Dedifferentiated amniotic fluid mesenchymal stem cell (primary cell): ENCODE measurements around the gene XRCC4.
A peak's percentile ranks its signal among the peaks of the same experiment; 100 is the strongest.
"Not testable (repeated sequence)": the region's sequence is repeated elsewhere in the genome, so short reads cannot be mapped to it uniquely, and the experiment has no call there.

Source experiments
- DNase-seq: peaks from one replicate; pipeline ENCODE4 v3.0.0-alpha.2; 2016; ENCODE audit errors: extremely low spot score

Gene XRCC4

GRCh38 chr5:83177803-83178202 lies 100.5 kb downstream of the XRCC4 start:
- no peak for DNase-seq

- peak; percentile 59 for DNase-seq
Observed at GRCh38 chr5:83179966-83180365, 102.6 kb downstream of the XRCC4 start.

DNA sequence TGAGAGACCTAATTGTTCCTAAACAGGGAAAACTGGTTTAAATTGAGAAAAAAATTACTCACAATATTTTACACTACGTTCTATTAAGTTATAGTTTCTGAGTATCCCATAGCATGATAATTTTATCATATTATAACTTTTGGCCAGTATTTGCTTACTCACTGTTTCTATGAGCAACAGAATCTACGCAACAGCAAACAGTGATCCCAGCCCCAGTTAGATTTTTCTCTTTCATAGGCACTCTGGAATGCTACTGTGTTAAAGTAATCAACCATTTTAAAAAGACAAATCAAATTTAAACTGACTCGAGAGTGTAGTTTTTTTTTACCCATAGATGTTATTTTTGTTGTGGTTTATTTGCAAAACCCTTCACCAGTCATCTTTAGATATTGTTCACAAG lies 107.2 kb downstream of the XRCC4 start:
- no peak for DNase-seq

- no peak for DNase-seq
Observed at GRCh38 chr5:83192947-83193346, 115.6 kb downstream of the XRCC4 start.

- DNase-seq = no peak
Observed at GRCh38 chr5:83197326-83197967, 120.1 kb downstream of the XRCC4 start.

- DNase-seq = no peak
Observed at GRCh38 chr5:83199126-83199525, 121.8 kb downstream of the XRCC4 start.

DNA sequence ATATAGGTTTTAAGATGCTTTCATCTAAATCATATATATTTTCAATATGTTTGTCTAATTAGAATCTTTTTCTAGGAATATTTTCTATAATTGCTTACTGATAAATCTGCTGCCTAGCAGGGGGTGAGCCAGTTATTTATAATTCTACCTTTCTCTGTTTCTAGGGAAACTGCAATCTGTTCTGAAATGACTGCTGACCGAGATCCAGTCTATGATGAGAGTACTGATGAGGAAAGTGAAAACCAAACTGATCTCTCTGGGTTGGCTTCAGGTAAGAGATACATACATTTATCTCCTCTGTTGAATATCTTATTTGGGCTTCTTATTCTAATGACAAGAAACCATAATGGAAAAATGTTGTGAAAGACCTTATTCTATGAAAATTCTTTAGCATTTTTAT lies 127.3 kb downstream of the XRCC4 start:
- no peak for DNase-seq

DNA sequence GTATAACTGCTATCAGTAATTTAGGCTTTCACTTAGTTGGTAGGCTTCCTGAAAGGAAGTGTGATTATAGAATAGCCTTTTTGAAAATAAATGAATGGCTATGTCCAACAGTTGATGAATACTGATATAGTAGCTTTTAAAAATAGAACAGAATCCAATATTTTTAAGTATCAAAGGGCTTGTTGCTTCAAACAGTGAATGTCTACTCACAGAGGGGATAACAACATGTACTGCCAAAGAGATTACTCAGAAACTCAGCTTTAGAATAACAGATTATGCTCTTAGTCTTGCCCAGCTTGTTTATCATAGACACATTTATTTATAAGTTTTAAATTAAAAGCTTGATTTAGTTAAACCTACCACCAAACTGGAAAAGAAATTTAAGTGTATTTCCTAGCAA lies 132.6 kb downstream of the XRCC4 start:
- no peak for DNase-seq

GRCh38 chr5:83219077-83219476 lies 141.7 kb downstream of the XRCC4 start:
- no peak for DNase-seq

DNA sequence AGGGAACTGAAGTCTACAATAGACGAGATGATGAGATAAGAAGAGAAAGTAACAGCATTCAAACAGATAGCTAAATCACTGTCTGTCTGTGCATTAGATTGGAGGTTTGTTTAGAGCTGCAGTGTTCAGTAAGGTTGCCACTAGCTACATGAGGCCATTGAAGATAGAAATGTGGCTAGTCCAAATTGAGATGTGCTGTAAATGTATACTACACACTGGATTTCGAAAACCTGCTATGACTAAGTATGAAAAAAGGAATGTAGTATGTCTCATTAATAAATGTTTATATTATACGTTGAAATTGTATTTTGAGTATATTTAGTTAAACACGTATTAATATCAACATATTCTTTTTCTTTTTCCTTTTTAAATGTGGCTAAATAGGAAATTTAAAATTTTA lies 142.1 kb downstream of the XRCC4 start:
- DNase-seq = no peak

DNA sequence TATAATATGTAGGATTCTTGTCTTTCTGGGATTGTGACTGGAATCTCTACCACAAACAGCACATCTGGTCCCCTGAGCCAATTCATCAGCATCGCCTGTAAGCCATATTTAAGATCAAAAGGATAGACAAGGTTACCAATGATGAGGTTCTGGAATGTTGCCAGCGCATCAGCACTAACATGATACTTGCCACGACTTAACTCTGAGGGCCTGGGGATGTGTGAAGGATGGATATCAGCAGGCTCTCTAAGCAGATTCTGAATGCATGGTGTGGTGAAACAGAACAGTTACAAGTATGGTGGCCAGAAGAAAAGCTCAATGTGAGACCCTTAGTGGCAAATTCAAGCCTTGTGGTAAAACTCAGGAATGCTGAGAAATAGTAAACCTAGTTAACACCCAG lies 143.0 kb downstream of the XRCC4 start:
- no peak for DNase-seq

DNA sequence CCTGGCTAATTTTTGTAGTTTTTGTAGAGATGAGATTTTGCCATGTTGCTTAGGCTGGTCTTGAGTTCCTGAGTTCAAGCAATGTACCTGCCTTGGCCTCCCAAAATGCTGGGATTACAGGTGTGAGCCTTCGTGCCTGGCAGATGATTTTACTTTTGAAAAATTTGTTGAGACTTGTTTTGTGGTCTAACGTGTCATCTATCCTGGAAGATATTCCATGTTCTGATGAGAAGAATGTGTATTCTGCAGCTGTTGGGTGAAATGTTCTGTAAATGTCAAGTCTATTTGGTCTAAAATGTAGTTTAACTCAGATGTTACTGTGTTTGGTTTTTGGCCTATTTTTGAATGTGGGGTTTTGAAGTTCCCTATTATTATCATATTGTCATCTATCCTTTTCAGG lies 145.6 kb downstream of the XRCC4 start:
- no peak for DNase-seq

DNA sequence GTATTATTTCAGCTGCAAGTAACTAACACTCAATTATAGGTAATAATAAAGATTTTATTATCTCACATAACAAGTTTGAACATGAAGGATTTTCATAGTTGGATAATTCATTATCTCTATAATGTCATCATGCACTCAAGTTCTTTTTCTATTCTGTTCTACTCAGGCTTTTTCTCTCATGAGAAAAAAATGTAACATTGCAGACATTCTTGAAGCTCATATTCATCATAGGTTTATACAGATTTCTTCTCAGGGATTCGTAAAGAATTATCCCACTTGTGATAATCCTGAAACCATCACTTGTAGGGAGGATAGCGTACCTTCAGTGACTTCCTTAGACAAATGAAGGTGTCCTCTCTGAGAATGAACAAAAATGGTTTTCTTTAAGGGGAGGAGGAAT lies 150.3 kb downstream of the XRCC4 start:
- DNase-seq = no peak

DNA sequence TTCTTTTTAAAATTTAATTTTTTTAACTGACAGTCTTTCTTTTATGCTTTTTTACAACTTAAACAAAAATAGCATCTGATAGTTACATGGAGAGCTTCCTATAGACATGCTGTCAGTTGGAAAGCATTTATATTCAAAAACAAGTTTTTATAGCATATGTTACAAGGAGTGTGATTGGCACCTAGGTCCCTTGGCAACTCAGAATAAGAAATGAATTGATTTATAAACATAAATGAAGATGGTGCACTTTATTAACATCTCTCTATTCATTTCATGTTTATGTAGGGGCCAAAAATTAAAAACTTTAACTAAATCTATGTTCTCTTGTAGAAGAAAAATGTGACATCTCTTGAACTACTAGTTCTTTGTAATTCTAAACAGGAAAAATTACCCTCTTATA lies 153.2 kb downstream of the XRCC4 start:
- no peak for DNase-seq

DNA sequence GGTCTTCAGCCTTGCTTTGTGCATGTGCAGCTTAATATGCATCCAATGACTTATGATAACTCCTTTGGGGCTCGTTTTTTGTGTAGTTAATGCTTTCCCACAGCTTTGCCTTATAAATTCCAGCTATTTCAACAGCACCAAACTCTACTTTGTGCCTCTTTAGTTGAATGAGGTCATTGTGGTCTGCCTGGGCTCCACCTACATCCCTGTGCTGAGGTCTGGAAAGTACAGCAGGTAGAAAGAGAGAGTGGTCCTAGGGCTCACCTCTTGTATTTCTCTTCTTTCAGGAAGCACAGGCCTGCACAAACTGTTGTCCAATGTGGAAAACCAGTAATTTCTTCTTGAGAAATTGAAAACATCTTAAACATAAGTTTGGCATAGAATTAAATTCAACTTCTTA lies 167.2 kb downstream of the XRCC4 start:
- DNase-seq = no peak

DNA sequence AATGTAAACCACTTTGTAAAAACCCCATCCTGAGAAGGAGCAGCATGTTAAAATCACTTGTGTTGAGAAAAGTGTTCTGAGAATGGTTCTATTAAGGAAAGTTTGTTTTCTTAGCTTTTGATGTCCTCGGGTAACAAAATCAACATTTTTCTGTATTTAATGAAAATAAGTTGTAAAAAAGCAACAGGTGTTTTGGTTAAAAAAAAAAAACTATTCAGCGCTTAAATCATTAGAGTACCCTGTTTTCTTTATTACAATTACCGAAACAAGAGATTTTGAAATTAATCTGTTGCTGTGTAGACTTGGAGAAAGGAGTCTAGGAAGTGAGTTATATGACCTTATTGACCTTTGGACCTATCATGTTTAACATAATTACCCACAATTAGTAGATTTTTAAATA lies 167.7 kb downstream of the XRCC4 start:
- no peak for DNase-seq

DNA sequence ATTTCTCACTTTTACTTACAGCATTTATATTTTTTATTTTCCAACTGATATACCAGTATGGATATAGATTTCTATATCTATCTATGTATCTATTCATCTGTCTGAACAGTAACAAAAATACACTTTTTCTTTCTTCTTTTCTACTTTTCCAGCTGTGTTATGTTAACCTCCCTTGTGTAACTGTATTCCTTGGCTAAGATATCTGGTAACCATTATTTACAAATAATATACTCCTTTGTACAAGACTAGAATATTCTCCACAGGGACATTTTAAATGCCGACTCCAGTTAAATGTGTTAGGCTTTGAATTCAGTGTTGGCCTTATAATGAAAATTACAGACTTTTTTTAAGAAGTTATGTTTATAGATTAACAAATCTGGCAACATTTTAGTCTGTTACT lies 168.7 kb downstream of the XRCC4 start:
- DNase-seq = no peak

DNA sequence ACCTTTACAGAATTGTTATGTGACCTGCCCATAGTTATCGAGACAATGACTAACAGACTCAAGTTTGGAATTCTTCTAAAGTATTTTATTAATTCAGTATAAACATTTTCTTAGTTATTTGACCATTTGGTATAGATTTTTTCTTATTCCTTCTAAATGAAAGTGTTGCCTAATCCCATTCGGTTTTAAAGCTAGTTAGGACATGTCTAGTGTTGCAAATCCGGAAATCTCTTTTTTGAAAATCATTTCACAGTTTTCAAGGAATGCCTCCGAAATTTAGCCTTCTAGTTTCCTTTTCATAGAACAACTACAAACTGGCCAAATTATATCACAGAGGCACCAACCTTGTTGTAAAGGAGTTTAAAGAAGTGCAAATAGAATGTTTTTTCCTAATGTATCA lies 171.8 kb downstream of the XRCC4 start:
- DNase-seq = no peak

GRCh38 chr5:83251849-83252248 lies 174.5 kb downstream of the XRCC4 start:
- no peak for DNase-seq

DNA sequence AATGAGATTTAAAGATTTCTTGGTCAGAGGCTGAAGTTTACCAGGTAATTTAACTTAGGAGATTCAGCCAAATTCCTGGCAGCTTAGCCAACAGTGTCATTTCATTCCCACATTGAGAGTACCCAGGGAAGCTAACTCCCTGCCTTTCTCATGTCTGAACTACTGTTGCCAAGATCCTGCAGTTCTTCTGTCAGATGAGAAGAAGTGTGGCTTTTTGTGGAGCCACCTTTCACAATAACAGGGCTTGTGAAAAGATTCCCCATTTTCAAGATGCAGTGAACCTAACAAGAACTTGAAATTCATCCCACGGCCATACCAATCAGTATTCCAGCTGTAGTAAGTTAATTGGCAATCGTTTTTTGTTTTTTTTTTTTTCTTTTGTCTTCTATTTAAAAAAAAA lies 176.4 kb downstream of the XRCC4 start:
- DNase-seq = no peak

GRCh38 chr5:83255268-83255667 lies 177.9 kb downstream of the XRCC4 start:
- no peak for DNase-seq

DNA sequence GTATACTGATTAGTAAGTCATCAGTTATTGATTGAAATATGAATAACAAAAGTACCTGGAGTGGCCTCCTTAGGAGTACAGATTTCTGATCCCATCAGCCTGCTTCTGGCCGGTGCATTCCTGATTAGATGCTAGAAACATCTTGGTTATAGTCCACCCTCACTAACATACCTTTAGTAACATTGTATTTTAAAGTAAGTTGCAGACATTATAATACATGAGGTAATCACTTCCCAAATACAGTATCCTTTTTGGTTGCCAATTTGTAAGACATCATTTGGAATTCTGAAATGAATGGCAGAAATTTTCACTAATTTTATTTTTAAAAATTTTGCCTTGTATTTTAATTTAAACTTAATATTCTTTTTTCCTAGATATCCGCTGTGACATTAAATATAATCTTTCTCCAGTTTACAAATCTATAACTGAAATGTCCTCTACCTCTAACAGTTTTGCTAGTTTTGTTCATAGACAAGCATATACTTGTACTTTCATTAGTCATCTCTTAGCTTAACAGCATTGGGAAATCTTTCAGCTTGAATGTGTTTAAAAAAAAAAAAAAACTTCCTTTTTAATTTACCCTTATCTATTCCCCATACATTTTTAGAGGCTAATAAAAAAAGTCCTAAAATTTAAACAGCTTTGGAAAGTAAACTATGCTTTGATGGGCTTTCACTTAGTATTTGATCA lies 178.9 kb downstream of the XRCC4 start:
- DNase-seq = no peak

GRCh38 chr5:83257684-83258083 lies 180.3 kb downstream of the XRCC4 start:
- DNase-seq = not testable (repeated sequence)

GRCh38 chr5:83265318-83265717 lies 188.0 kb downstream of the XRCC4 start:
- no peak for DNase-seq
